HS-27A (cell line): ENCODE data around the gene ADCK2.
A peak's percentile ranks its signal among the peaks of the same experiment; 100 is the strongest.
"Not testable (repeated sequence)": the region's sequence is repeated elsewhere in the genome, so short reads cannot be mapped to it uniquely, and the experiment has no call there.

Experiments
- DNase-seq: peaks from one replicate; pipeline ENCODE4 v3.0.0-alpha.2; 2012; ENCODE audit warnings: low read depth, missing footprints

ADCK2 gene

GRCh38 chr7:140646931-140647647 lies 25.7 kb upstream of the ADCK2 start:
- DNase-seq, result no peak

GRCh38 chr7:140649556-140650205 lies 23.1 kb upstream of the ADCK2 start:
- peak; percentile 51 for DNase-seq

DNA sequence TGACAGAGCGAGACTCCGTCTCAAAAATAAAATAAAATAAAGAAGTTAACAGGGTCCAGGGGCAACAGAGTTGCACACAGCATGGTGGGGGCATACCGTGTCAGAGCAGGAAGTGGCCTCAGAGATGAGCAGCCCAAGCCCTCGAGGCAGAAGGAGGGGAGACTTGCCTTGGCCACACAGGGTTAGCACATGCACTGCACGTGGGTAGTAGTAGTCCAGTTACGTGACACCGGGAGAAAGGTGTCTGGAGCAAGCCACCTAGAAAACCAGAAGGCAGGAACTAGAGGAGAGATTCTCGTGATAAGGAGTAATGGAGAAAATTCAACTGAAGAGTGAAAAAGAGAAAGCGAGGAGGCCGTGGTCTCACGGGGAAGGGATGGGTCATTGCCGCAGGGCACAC lies 22.4 kb upstream of the ADCK2 start:
- no peak for DNase-seq

GRCh38 chr7:140653319-140654108 lies 19.2 kb upstream of the ADCK2 start:
- no peak for DNase-seq

DNA sequence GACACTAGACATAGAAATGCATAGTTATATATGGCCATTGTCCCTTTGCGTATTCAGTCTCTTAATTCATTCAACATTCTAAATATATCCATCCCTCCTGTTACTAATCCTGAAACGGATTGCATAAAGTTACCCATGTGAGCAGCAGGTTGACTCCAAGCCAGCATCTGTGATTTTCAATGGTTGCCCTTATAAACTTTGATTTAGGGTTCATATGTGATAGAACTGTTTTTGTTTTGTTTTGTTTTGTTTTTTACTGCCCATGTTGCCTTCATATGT lies 18.7 kb upstream of the ADCK2 start:
- DNase-seq, result no peak

- no peak for DNase-seq
These were observed 18.1 kb upstream of the ADCK2 start for GRCh38 chr7:140654661-140655060.

- no peak for DNase-seq
These were observed 17.0 kb upstream of the ADCK2 start for GRCh38 chr7:140655511-140656408.

DNA sequence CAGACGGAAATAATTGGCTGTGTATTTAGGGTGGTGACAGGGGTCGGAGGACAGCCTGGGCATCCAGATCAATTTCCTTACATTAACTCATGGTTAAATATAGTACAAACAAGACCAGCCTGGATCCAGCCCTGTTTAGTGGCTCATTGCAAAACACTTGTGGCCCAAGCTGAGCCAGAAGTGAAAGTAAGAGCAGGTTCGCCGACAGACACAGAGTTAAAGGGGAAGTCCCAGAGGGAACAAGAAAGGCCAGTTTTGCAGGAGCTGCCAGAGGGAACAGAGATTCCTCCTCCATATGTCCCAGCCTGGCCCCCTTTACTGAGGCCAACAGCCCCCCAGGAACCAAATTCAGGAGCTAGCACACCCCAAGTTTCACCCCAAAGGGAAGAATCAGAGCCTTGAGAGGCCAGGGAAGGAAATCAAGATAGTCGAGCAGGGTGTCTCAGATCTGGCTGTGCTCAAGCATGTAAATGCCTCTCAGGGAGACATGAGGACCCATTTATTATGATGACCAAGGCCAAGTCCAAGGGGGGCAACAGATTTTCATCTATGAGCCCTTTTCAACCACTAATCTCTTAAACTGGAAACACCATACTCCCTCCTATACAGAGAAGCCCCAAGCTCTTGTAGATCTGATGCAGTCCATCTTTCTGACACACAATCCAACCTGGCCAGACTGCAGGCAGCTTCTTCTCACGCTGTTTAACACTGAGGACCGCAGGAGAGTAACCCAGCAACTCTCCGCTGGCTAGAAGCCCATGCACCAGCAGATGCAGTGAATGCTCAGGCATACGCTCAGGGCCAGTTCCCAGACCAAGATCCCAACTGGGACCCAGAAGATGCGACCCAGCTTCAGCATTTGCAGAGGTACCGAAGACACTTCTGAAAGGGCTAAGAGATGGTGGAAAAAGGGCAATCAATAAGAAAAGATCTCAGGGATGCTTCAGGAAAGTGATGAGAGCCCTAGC lies 15.9 kb upstream of the ADCK2 start:
- DNase-seq, result no peak

DNA sequence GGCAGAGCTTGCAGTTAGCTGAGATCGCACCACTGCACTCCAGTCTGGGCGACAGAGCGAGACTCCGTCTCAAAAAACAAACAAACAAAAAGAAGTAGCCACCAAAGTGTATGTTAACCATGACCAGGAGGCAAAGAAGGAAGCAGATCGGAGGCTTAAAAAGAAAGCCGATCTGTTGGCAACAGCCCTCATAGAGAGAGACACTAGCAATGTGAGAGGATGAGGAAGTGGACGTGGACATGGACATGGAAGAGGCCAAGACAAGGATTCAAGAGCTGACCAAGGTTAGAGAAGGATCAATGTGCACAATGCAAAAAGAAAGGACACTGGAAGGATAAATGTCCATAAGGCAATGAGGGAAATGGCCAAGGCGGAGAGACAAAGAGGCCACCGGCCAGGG lies 14.9 kb upstream of the ADCK2 start:
- DNase-seq, result no peak

GRCh38 chr7:140659856-140660255 lies 12.9 kb upstream of the ADCK2 start:
- DNase-seq, result no peak

DNA sequence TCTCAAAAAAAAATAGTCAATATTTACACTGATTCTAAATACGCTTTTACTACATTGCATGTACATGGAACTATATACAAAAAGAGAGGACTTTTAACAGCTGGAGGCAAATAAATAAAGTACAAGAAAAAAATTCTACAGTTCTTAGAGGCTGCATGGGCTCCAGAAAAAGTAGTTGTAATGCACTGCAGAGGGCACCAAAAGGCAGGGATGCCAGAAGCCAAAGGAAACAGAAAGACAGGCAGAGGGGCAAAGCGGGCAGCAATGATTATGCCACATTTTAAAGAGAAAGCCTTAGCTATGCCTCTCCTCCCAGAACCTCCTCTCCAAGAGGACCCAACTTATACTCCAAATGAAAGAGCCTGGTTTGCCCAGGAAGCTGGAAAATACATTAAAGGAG lies 11.6 kb upstream of the ADCK2 start:
- DNase-seq, result no peak

GRCh38 chr7:140662938-140663337 lies 9.8 kb upstream of the ADCK2 start:
- not testable (repeated sequence) for DNase-seq

DNA sequence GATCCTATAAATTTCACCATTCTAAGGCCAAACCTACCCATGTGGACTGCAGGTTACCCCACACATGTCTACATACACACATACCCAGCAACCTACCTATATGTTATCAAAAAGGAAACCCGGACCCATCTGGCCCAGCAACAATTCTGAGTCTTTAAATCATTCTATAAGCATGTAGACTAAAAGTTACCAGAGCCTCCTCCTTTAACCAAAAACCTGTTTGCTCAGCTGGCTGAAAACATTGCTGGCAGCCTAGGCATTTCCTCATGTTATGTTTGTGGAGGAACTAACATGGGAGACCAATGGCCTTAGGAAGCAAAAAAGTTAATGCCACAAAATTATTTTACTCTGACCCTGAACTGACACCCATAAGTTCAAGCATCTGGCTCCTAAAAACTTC lies 5.3 kb upstream of the ADCK2 start:
- DNase-seq, result no peak

DNA sequence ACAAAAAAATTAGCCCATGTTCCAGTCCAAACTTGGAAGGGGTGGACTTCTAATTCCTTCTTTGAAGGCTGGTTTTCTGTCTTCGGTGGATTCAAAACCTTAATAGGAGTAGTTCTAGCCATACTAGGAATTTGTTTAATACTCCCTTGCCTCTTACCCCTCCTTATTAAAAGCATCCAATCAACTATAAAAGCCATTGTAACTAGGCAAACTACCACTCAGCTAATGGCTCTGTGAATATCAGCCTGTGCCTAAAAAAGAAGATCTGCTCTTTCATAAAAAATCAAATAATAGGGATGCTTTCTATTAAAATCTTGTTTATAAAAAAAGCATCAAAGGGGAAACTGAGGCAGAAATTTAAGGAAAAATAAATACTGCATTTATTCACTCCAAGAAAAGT lies 4.1 kb upstream of the ADCK2 start:
- no peak for DNase-seq

DNA sequence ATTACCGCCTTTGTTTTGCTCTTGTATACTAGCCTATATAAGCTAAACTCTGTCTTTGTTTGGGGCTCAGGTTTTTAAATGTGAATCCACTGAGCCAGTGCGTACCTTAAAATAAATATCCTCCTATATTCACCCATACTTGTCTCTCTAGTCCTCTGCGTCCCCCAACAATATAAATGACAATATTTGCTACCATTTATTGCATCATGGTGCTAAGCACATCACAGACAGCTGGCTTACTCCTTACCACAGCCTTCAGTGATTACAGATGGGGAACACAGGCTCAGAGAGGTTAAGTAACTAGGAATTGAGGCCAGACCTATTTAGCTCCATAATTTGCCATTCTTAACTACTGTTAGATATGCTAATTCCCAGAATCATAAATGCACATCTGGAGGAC lies 3.4 kb upstream of the ADCK2 start:
- no peak for DNase-seq

GRCh38 chr7:140669862-140670261 lies 2.9 kb upstream of the ADCK2 start:
- not testable (repeated sequence) for DNase-seq

DNA sequence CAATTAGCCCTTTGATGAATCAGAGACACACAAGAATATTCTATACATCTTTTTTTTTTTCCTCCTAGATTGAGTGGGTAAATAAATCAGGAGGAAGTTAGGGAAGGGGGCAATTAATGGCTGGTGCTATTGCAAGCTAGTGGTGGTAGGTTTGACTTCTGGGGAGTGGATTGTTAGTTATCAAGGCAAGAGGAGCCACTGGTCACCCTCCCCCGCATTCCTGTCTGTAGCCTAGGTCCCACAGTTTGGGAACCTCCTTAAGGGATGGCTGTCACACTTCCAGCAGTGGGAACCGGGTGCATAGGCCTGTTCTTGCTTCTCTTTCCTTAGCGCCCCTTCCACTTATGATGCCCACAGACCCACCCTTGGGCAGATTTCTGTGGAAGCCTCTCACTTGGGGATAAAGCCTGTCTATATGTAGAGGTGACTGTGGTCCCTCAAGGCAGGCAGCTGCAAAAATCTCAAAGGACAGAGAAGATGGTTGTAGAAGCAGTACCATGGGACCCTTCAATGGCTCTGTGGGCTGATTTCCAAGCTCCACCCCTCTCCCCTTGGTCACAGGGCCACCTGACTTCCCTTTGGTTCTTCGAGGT lies 2.3 kb upstream of the ADCK2 start:
- no peak for DNase-seq

DNA sequence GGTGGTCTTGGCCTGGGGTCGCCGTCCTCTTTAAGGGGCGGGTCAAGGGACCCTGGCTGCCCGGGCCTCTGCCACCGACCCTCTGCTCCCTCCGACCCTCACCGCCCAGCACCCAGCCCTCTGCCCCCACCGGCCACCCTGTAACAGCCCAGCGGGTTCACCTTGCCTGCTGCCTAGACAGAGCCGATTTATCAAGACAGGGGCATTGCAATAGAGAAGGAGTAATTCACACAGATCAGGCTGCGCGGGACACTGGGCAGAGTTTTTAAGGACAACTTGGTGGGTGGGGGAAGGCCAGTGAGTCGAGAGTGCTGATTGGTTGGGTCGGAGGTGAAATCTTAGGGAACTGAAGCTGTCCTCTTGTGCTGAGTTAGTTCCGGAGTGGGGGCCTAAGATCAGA lies 779 bp upstream of the ADCK2 start:
- no peak for DNase-seq

DNA sequence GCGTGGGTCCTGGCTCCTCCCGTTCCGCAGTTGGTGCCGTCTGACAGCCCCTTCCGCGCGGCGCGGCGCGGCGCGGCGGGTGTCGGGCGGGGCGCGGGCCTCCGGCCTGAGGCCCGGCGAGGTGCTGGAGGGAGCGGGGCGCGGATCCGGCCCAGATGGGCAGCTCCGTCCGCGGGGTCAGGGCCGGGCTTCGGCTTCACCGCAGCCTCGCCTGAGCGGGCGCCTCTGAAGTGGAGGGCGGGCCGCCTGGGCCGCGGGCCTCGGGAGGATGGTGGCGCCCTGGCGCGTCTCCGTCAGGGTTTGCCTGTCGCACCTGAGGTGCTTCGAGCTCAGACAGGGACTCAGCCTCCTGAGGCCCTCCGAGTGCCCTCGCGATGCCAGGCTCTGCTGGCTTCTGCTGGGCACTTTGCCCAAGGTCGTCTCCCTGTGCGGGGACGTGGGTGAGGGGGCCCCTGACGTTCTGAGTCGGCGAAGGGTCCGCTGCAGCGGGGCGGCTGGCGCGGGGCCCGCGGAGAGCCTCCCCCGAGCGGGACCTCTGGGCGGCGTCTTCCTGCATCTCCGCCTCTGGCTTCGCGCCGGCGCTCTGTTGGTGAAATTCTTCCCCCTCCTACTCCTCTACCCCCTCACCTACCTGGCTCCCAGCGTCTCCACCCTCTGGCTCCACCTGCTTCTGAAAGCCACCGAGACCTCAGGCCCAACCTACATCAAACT lies 473 bp downstream of the ADCK2 start:
- no peak for DNase-seq

DNA sequence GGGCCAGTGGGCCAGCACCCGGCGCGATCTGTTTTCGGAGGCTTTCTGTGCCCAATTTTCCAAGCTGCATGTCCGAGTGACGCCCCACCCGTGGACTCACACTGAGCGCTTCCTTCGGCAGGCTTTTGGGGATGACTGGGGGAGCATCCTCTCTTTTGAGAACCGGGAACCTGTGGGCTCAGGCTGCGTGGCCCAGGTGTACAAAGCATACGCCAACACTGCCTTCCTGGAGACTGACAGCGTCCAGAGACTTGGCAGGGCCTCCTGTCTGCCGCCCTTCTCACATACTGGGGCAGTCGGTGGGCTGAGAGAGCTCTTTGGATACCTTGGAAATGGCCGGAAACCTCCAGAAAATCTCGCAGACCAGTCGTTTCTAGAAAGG lies 1.0 kb downstream of the ADCK2 start:
- no peak for DNase-seq
